GM23338 (cell line): ENCODE data around the gene SHISAL1. TPM values are rescaled to one million over a fixed set of nuclear protein-coding genes. Genes with fewer than 3 reads are reported as not detected.

Experiments used
- ATAC-seq: fragments of 200-7000 bp; cut with Tn5 transposase; 3 replicates; pipeline ENCODE4 v1.9.1; 2020
- DNase-seq: peaks from one replicate; pipeline ENCODE4 v3.0.0-alpha.2; 2015; ENCODE audit warnings: low spot score
- H2AFZ ChIP-seq: fragments of 200-600 bp; sonication (generic); 2 replicates; pipeline ENCODE4 v1.8.0; 2016; ENCODE audit warnings: antibody characterized with exemption, mild to moderate bottlenecking, moderate library complexity
- H3F3A ChIP-seq: fragments of 200-600 bp; sonication (generic); replicated peaks from 2 replicates; pipeline ENCODE4 v1.8.0; 2017; ENCODE audit warnings: antibody characterized with exemption, mixed run types, low read depth
- H3K27ac ChIP-seq: fragments of 200-600 bp; sonication (generic); 2 replicates; pipeline ENCODE4 v1.6.1; 2016; ENCODE audit warnings: low read depth
- H3K27me3 ChIP-seq: fragments of 200-600 bp; sonication (generic); 2 replicates; pipeline ENCODE4 v1.8.0; 2016; ENCODE audit warnings: mild to moderate bottlenecking, mixed run types, moderate library complexity; ENCODE audit not compliant: insufficient read depth
- H3K36me3 ChIP-seq: fragments of 200-600 bp; sonication (generic); 2 replicates; pipeline ENCODE4 v1.8.0; 2016; ENCODE audit warnings: mild to moderate bottlenecking; ENCODE audit not compliant: insufficient read depth
- H3K4me1 ChIP-seq: fragments of 200-600 bp; sonication (generic); 2 replicates; pipeline ENCODE4 v1.8.0; 2016; ENCODE audit warnings: mild to moderate bottlenecking, moderate library complexity; ENCODE audit not compliant: insufficient read depth
- H3K4me2 ChIP-seq: fragments of 200-600 bp; sonication (generic); 2 replicates; pipeline ENCODE4 v1.7.1; 2017; ENCODE audit warnings: mixed run types
- H3K4me3 ChIP-seq: fragments of 200-600 bp; sonication (generic); 2 replicates; pipeline ENCODE4 v1.6.1; 2016; ENCODE audit warnings: mixed run types
- H3K79me2 ChIP-seq: fragments of 200-600 bp; sonication (generic); replicated peaks from 2 replicates; pipeline ENCODE4 v1.8.0; 2017; ENCODE audit warnings: mild to moderate bottlenecking; ENCODE audit not compliant: insufficient read depth
- H3K9me2 ChIP-seq: fragments of 200-600 bp; sonication (generic); 2 replicates; pipeline ENCODE4 v1.8.0; 2017; ENCODE audit not compliant: insufficient read depth
- H4K20me1 ChIP-seq: fragments of 200-600 bp; sonication (generic); replicated peaks from 2 replicates; pipeline ENCODE4 v1.8.0; 2017; ENCODE audit warnings: mild to moderate bottlenecking; ENCODE audit not compliant: insufficient read depth
- H3K27ac Mint-ChIP-seq: 2 replicates; pipeline ENCODE4 v1.8.0; 2020; ENCODE audit warnings: inconsistent platforms, mild to moderate bottlenecking, moderate library complexity, mixed read lengths
- H3K27me3 Mint-ChIP-seq: 3 replicates; pipeline ENCODE4 v1.8.0; 2022; ENCODE audit warnings: low read depth, mild to moderate bottlenecking, moderate library complexity, mixed read lengths, inconsistent platforms; ENCODE audit not compliant: insufficient read depth, poor library complexity
- H3K36me3 Mint-ChIP-seq: 3 replicates; pipeline ENCODE4 v1.8.0; 2021; ENCODE audit warnings: low read depth, mild to moderate bottlenecking, inconsistent platforms, moderate library complexity, mixed read lengths
- H3K4me1 Mint-ChIP-seq: 3 replicates; pipeline ENCODE4 v1.8.0; 2020; ENCODE audit warnings: mild to moderate bottlenecking, inconsistent platforms, mixed read lengths
- H3K4me3 Mint-ChIP-seq: 3 replicates; pipeline ENCODE4 v1.8.0; 2021; ENCODE audit warnings: moderate library complexity, mild to moderate bottlenecking, inconsistent platforms, mixed read lengths
- H3K9me3 Mint-ChIP-seq: 3 replicates; pipeline ENCODE4 v1.8.0; 2020; ENCODE audit warnings: moderate library complexity, mild to moderate bottlenecking, inconsistent platforms, mixed read lengths
- CREB1 ChIP-seq: fragments of 250-450 bp; sonication (Bioruptor Pico); IDR thresholded peaks from 2 replicates; pipeline ENCODE4 v1.5.0; 2020; ENCODE audit warnings: low read depth, mild to moderate bottlenecking, moderate library complexity
- ETS1 ChIP-seq: IDR thresholded peaks from 2 replicates; pipeline ENCODE4 v1.6.1; 2016; ENCODE audit warnings: antibody characterized with exemption
- EZH2 ChIP-seq: fragments of 200-600 bp; sonication (generic); IDR thresholded peaks from one replicate; pipeline ENCODE4 v1.8.0; 2017; ENCODE audit warnings: antibody characterized with exemption, mild to moderate bottlenecking, low read depth; ENCODE audit not compliant: unreplicated experiment
- EZH2phosphoT487 ChIP-seq: fragments of 200-600 bp; sonication (generic); IDR thresholded peaks from one replicate; pipeline ENCODE4 v1.8.1; 2018; ENCODE audit warnings: antibody characterized with exemption; ENCODE audit not compliant: unreplicated experiment
- JUNB ChIP-seq: IDR thresholded peaks from one replicate; pipeline ENCODE4 v1.6.1; 2016; ENCODE audit warnings: antibody characterized with exemption; ENCODE audit not compliant: unreplicated experiment
- NANOG ChIP-seq: IDR thresholded peaks from 2 replicates; pipeline ENCODE4 v1.6.1; 2016; ENCODE audit warnings: antibody characterized with exemption, borderline replicate concordance
- POLR2AphosphoS5 ChIP-seq: IDR thresholded peaks from 2 replicates; pipeline ENCODE4 v1.6.1; 2016; ENCODE audit warnings: antibody characterized with exemption, low read depth
- REST ChIP-seq: IDR thresholded peaks from one replicate; pipeline ENCODE4 v1.6.1; 2018; ENCODE audit warnings: antibody characterized with exemption; ENCODE audit not compliant: unreplicated experiment
- STAT1 ChIP-seq: IDR thresholded peaks from one replicate; pipeline ENCODE4 v1.6.1; 2016; ENCODE audit warnings: antibody characterized with exemption; ENCODE audit not compliant: unreplicated experiment
- ZNF114 ChIP-seq: fragments of 250-450 bp; sonication (Bioruptor Pico); IDR thresholded peaks from 2 replicates; pipeline ENCODE4 v1.5.0; 2020; ENCODE audit warnings: mild to moderate bottlenecking, moderate library complexity
- ZNF462 ChIP-seq: fragments of 250-450 bp; sonication (Bioruptor Pico); IDR thresholded peaks from 2 replicates; pipeline ENCODE4 v1.5.0; 2020; ENCODE audit warnings: mild to moderate bottlenecking, moderate library complexity
- polyA plus RNA-seq: library from polyadenylated mRNA; unstranded; fragments of >200 nt; fragmentation: Nextera tagmentation; extraction: Ambion mirVana; gene quantifications from 2 replicates; pipeline ENCODE4 v1.2.1, GENCODE V29; 2016
- total RNA-seq: library from RNA; depleted of rRNA; stranded (reverse); fragments of >200 nt; shearing (Covaris generic); gene quantifications from 2 replicates; pipeline ENCODE4 v1.2.3, GENCODE V29; 2014
- TF ChIP-seq, protein P1 (sequence below), 2 experiments: fragments of 200-600 bp in 1 of 2; sonication (generic) in 1 of 2; conservative IDR thresholded peaks; 2 replicates each; pipeline versions ENCODE4 v1.5.1 to v1.6.1; 2016 to 2017; ENCODE audit warnings: antibody characterized with exemption in 2 of 2, low read depth in 2 of 2, mild to moderate bottlenecking in 2 of 2, moderate library complexity in 1 of 2

Gene SHISAL1
- total and polyA plus RNA-seq, 2 experiments from 2014 or later, result 0.71 to 3.4 TPM

- H3K27me3 ChIP-seq, result no peaks in the 10 kb centered on the region
- H3K4me1 ChIP-seq, result no peaks in the 10 kb centered on the region
- H2AFZ ChIP-seq, result peak overlapping the region; percentile 4
- no peak for TF ChIP-seq ETS1
- no peak for TF ChIP-seq POLR2AphosphoS5
- no peak for TF ChIP-seq CREB1 (CRISPR knock-in tag)
- TF ChIP-seq, protein P1, sequence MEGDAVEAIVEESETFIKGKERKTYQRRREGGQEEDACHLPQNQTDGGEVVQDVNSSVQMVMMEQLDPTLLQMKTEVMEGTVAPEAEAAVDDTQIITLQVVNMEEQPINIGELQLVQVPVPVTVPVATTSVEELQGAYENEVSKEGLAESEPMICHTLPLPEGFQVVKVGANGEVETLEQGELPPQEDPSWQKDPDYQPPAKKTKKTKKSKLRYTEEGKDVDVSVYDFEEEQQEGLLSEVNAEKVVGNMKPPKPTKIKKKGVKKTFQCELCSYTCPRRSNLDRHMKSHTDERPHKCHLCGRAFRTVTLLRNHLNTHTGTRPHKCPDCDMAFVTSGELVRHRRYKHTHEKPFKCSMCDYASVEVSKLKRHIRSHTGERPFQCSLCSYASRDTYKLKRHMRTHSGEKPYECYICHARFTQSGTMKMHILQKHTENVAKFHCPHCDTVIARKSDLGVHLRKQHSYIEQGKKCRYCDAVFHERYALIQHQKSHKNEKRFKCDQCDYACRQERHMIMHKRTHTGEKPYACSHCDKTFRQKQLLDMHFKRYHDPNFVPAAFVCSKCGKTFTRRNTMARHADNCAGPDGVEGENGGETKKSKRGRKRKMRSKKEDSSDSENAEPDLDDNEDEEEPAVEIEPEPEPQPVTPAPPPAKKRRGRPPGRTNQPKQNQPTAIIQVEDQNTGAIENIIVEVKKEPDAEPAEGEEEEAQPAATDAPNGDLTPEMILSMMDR (conservative IDR thresholded peaks at IDR 0.05; ENCODE audit: low read depth in 2 of 2), result no peak
- no peak for TF ChIP-seq EZH2
- no peak for TF ChIP-seq NANOG
- no peak for TF ChIP-seq JUNB
- TF ChIP-seq EZH2phosphoT487, result no peak
- no peak for TF ChIP-seq ZNF114 (CRISPR knock-in tag)
- no peak for TF ChIP-seq ZNF462 (CRISPR knock-in tag)
- TF ChIP-seq REST, result no peak
- TF ChIP-seq STAT1, result no peak
- H3K36me3 ChIP-seq, result no peaks in the 10 kb centered on the region
- no peak overlapping the region for H3K4me2 ChIP-seq
- no peak overlapping the region for H3K27ac ChIP-seq
- H3K4me1 Mint-ChIP-seq, result peaks cover 33% of the 10 kb centered on the region
- H3K79me2 ChIP-seq, result no peaks in the 10 kb centered on the region
- no peaks in the 10 kb centered on the region for H3K36me3 Mint-ChIP-seq
- ATAC-seq, result no peak
- H3K4me3 ChIP-seq, result no peak overlapping the region
- H3K9me2 ChIP-seq, result no peaks in the 10 kb centered on the region
- peaks cover 8% of the 10 kb centered on the region for H3K27me3 Mint-ChIP-seq
- H3K4me3 Mint-ChIP-seq, result no peak overlapping the region
- no peaks in the 10 kb centered on the region for H4K20me1 ChIP-seq
- no peak for DNase-seq
- H3K27ac Mint-ChIP-seq, result no peak overlapping the region
- H3K9me3 Mint-ChIP-seq, result no peaks in the 10 kb centered on the region
- H3F3A ChIP-seq, result no peaks in the 10 kb centered on the region
Observed at GRCh38 chr22:44352378-44353035, 39.8 kb upstream of the SHISAL1 start.
